A549 (cell line): ENCODE results near the gene CA10.

Experiments used
- CHD2 ChIP-seq: fragments of 150-350 bp; IDR thresholded peaks from 2 replicates; pipeline ENCODE4 v1.6.1; 2014; ENCODE audit warnings: low read length; ENCODE audit not compliant: partially characterized antibody
- EP300 ChIP-seq, 2 experiments: fragments of >200 bp; sonication (Bioruptor Twin); formaldehyde crosslinking; IDR thresholded peaks; 2 replicates in 1 of 2; 3 replicates in 1 of 2; pipeline ENCODE4 v1.6.1; 2016 to 2017
- JUN ChIP-seq, 2 experiments: fragments of >200 bp; sonication (Bioruptor Twin); formaldehyde crosslinking; IDR thresholded peaks; 2 replicates in 1 of 2; 3 replicates in 1 of 2; pipeline ENCODE4 v1.6.1; 2016 to 2017
- NFE2L2 ChIP-seq: fragments of 150-350 bp; conservative IDR thresholded peaks from 2 replicates; pipeline ENCODE4 v1.6.1; 2014; ENCODE audit warnings: low read length
- PHF8 ChIP-seq: fragments of 200-600 bp; sonication (generic); IDR thresholded peaks from 2 replicates; pipeline ENCODE4 v1.6.1; 2016; ENCODE audit warnings: low read depth, mild to moderate bottlenecking, antibody characterized with exemption, moderate library complexity, borderline replicate concordance
- POLR2A ChIP-seq: IDR thresholded peaks from 2 replicates; pipeline ENCODE4 v1.6.1; 2012; ENCODE audit warnings: mild to moderate bottlenecking, low read length
- RAD21 ChIP-seq, 2 experiments: fragments of >200 bp in 1 of 2; sonication (Bioruptor Twin) in 1 of 2; formaldehyde crosslinking in 1 of 2; IDR thresholded peaks in 1 of 2; conservative IDR thresholded peaks in 1 of 2; 2 replicates in 1 of 2; 3 replicates in 1 of 2; pipeline ENCODE4 v1.6.1; 2012 to 2018; ENCODE audit warnings: inconsistent platforms in 1 of 2
- REST ChIP-seq: fragments of 200-600 bp; sonication (generic); IDR thresholded peaks from 2 replicates; pipeline ENCODE4 v1.6.1; 2016; ENCODE audit warnings: antibody characterized with exemption, mild to moderate bottlenecking, moderate library complexity
- ZSCAN20 ChIP-seq: fragments of 250-450 bp; sonication (Bioruptor Pico); IDR thresholded peaks from 2 replicates; pipeline ENCODE4 v1.8.0; 2022; ENCODE audit warnings: mild to moderate bottlenecking, moderate library complexity
- TF ChIP-seq, protein P1 (sequence below): fragments of >200 bp; sonication (Bioruptor Twin); formaldehyde crosslinking; IDR thresholded peaks from 3 replicates; pipeline ENCODE4 v1.5.1; 2016
- TF ChIP-seq, protein P2 (sequence below): fragments of 250-450 bp; sonication (Bioruptor Pico); IDR thresholded peaks from 2 replicates; pipeline ENCODE4 v1.5.0; 2021; ENCODE audit warnings: mild to moderate bottlenecking, moderate library complexity, borderline replicate concordance

DNA sequence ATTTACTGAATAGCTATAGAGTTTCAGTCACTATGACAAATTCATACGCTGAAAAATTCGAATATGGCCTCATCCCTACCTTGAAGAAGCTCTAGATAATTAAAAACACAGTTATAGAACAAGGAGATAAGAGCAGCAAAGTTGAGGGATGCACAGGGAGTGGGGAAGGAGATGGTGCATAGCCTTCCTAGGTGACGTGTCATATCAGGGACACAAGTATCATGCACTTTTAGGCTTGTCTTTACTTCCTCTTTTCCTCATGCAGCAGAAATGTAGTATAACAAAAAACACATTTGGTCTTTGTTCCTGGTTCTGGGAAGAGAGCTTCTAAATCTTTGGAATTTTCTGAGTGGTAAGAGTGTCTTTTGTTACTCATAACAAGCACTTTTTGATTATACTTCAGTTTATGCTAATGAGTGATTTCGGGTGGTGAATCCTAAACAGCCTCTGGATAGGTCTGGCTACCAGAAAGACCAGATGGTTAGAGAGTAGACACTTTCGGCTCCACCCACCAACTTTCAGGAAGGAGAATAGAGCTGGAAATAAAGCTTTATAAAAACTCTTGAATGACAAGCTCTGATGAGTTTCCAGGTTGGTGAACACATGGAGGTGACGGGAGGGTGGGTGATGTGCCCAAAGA lies 556.8 kb downstream of the CA10 start:
- no peak for TF ChIP-seq REST
- TF ChIP-seq RAD21 (conservative IDR thresholded peaks at IDR 0.05 in 1 of 2, IDR thresholded peaks at IDR 0.05 in 1 of 2) = no peak
- no peak for TF ChIP-seq POLR2A
- TF ChIP-seq, protein P1, sequence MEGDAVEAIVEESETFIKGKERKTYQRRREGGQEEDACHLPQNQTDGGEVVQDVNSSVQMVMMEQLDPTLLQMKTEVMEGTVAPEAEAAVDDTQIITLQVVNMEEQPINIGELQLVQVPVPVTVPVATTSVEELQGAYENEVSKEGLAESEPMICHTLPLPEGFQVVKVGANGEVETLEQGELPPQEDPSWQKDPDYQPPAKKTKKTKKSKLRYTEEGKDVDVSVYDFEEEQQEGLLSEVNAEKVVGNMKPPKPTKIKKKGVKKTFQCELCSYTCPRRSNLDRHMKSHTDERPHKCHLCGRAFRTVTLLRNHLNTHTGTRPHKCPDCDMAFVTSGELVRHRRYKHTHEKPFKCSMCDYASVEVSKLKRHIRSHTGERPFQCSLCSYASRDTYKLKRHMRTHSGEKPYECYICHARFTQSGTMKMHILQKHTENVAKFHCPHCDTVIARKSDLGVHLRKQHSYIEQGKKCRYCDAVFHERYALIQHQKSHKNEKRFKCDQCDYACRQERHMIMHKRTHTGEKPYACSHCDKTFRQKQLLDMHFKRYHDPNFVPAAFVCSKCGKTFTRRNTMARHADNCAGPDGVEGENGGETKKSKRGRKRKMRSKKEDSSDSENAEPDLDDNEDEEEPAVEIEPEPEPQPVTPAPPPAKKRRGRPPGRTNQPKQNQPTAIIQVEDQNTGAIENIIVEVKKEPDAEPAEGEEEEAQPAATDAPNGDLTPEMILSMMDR = no peak
- TF ChIP-seq, protein P2, sequence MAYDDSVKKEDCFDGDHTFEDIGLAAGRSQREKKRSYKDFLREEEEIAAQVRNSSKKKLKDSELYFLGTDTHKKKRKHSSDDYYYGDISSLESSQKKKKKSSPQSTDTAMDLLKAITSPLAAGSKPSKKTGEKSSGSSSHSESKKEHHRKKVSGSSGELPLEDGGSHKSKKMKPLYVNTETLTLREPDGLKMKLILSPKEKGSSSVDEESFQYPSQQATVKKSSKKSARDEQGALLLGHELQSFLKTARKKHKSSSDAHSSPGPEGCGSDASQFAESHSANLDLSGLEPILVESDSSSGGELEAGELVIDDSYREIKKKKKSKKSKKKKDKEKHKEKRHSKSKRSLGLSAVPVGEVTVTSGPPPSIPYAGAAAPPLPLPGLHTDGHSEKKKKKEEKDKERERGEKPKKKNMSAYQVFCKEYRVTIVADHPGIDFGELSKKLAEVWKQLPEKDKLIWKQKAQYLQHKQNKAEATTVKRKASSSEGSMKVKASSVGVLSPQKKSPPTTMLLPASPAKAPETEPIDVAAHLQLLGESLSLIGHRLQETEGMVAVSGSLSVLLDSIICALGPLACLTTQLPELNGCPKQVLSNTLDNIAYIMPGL (CRISPR knock-in tag) = no peak
- no peak for TF ChIP-seq ZSCAN20 (CRISPR knock-in tag)
- TF ChIP-seq JUN (IDR thresholded peaks at IDR 0.05) = no peak
- no peak for TF ChIP-seq PHF8
- no peak for TF ChIP-seq EP300 (IDR thresholded peaks at IDR 0.05)
- no peak for TF ChIP-seq NFE2L2
- TF ChIP-seq CHD2 = no peak
